K562 (cell line): ENCODE results near the gene AIF1. TPM values are rescaled to one million over a fixed set of nuclear protein-coding genes. Genes with fewer than 3 reads are reported as not detected.

Source experiments
- ATAC-seq: fragments of 200-7000 bp; cut with Tn5 transposase; 3 replicates; pipeline ENCODE4 v1.9.1; 2020; ENCODE audit warnings: moderate library complexity
- BruUV-seq: library from RNA; stranded (reverse); fragments of 400-500 nt; replicated peaks from 2 replicates; lab custom pipeline; 2021; lab: Mats Ljungman, UMichigan
- CTCF ChIA-PET: fragments of 300-600 bp; formaldehyde crosslinking; extraction: SDS; loops from one replicate; lab custom pipeline; 2021; ENCODE audit warnings: low intra/inter-chr PET ratio; lab: Yijun Ruan, JAX
- POLR2A ChIA-PET: fragments of 300-600, 350-650 bp; sonication (Branson Sonifier 250); formaldehyde crosslinking; extraction: SDS; loops from one replicate; lab custom pipeline; 2021; ENCODE audit warnings: antibody characterized with exemption, inconsistent platforms; lab: Yijun Ruan, JAX
- DNase-seq, 4 experiments: peaks; one replicate each; pipeline versions ENCODE4 v3.0.0 to v3.0.0-alpha.2; 2011 to 2018; ENCODE audit warnings: low spot score in 3 of 4, mixed read lengths in 3 of 4; ENCODE audit errors: extremely low read depth in 1 of 4
- FAIRE-seq: peaks from 2 replicates; lab custom pipeline; 2011; peaks lifted over from hg19 to GRCh38; lab: Jason Lieb, UNC
- H2AFZ ChIP-seq: 2 replicates; pipeline ENCODE4 v1.6.0; 2011; ENCODE audit warnings: low read depth, low read length, control low read depth, inconsistent platforms
- H3K27ac ChIP-seq: fragments of 200-600 bp; 3 replicates; pipeline ENCODE4 v1.8.0; 2011; ENCODE audit warnings: low read depth, mild to moderate bottlenecking, control low read depth, inconsistent platforms, low read length, moderate library complexity, mixed read lengths; ENCODE audit errors: extremely low read depth
- H3K27me3 ChIP-seq, 2 experiments: fragments of 300-600 bp in 1 of 2; 2 replicates in 1 of 2; 3 replicates in 1 of 2; pipeline versions ENCODE4 v1.6.0 to v1.8.0; 2011; ENCODE audit warnings: inconsistent platforms in 2 of 2, low read length in 2 of 2, mild to moderate bottlenecking in 1 of 2, mixed read lengths in 1 of 2, moderate library complexity in 1 of 2; ENCODE audit not compliant: control insufficient read depth in 2 of 2, insufficient read depth in 2 of 2
- H3K36me3 ChIP-seq: fragments of 300-600 bp; 3 replicates; pipeline ENCODE4 v1.8.0; 2011; ENCODE audit warnings: mild to moderate bottlenecking, low read length, inconsistent platforms; ENCODE audit not compliant: control insufficient read depth, insufficient read depth
- H3K4me1 ChIP-seq, 2 experiments: fragments of 200-600 bp in 1 of 2; replicated peaks in 1 of 2; 2 replicates in 1 of 2; 3 replicates in 1 of 2; pipeline versions ENCODE4 v1.5.1 to v1.8.0; 2011; ENCODE audit warnings: inconsistent platforms in 2 of 2, low read length in 2 of 2, mild to moderate bottlenecking in 1 of 2, mixed read lengths in 1 of 2, moderate library complexity in 1 of 2; ENCODE audit not compliant: control insufficient read depth in 2 of 2, insufficient read depth in 2 of 2
- H3K4me2 ChIP-seq: 2 replicates; pipeline ENCODE4 v1.6.1; 2011; ENCODE audit warnings: low read length, control low read depth, inconsistent platforms, mixed read lengths; ENCODE audit not compliant: insufficient read depth
- H3K4me3 ChIP-seq: fragments of 200-600 bp; sonication (generic), shearing (Covaris generic); 2 replicates; pipeline ENCODE4 v1.5.1; 2016; ENCODE audit warnings: control low read depth, inconsistent platforms
- H3K79me2 ChIP-seq: fragments of 200-600 bp; 3 replicates; pipeline ENCODE4 v1.8.0; 2011; ENCODE audit warnings: low read length, inconsistent platforms; ENCODE audit not compliant: control insufficient read depth, insufficient read depth
- H3K9ac ChIP-seq, 2 experiments: 2 replicates each; pipeline versions ENCODE4 v1.6.0 to v1.6.1; 2011; ENCODE audit warnings: low read depth in 2 of 2, low read length in 2 of 2, control low read depth in 1 of 2, inconsistent platforms in 1 of 2, mild to moderate bottlenecking in 1 of 2, mixed read lengths in 1 of 2; ENCODE audit not compliant: insufficient read depth in 1 of 2
- H3K9me1 ChIP-seq: one replicate; pipeline ENCODE4 v1.6.0; 2011; ENCODE audit warnings: inconsistent platforms, mild to moderate bottlenecking, low read length, moderate library complexity; ENCODE audit not compliant: control insufficient read depth, insufficient read depth
- H3K9me3 ChIP-seq: replicated peaks from 2 replicates; pipeline ENCODE4 v1.5.1; 2011; ENCODE audit warnings: low read depth, low read length, inconsistent platforms; ENCODE audit not compliant: control insufficient read depth, insufficient read depth
- H4K20me1 ChIP-seq: replicated peaks from 2 replicates; pipeline ENCODE4 v1.6.1; 2011; ENCODE audit warnings: low read length, inconsistent platforms, mixed read lengths; ENCODE audit not compliant: control insufficient read depth, insufficient read depth
- KLF16 ChIP-seq: IDR thresholded peaks from 2 replicates; pipeline ENCODE4 v1.6.1; 2016; ENCODE audit warnings: antibody characterized with exemption
- MYNN ChIP-seq, 2 experiments: sonication (generic); formaldehyde crosslinking in 1 of 2; IDR thresholded peaks; 2 replicates each; pipeline versions ENCODE4 v1.5.0 to v1.6.1; 2016 to 2020; ENCODE audit warnings: antibody characterized with exemption in 1 of 2, missing genetic modification reagents in 1 of 2
- POLR2A ChIP-seq: fragments of 450-650 bp; conservative IDR thresholded peaks from 2 replicates; pipeline ENCODE4 v1.6.1; 2016
- POLR2AphosphoS5 ChIP-seq: IDR thresholded peaks from 2 replicates; pipeline ENCODE4 v1.6.1; 2011; ENCODE audit warnings: mild to moderate bottlenecking, low read depth, low read length, moderate library complexity; ENCODE audit not compliant: control insufficient read depth, insufficient read depth
- POLR2G ChIP-seq: fragments of 200-400 bp; formaldehyde crosslinking; IDR thresholded peaks from 2 replicates; pipeline ENCODE4 v1.6.1; 2017; ENCODE audit warnings: low read depth, mild to moderate bottlenecking, antibody characterized with exemption, low read length, moderate library complexity
- RBFOX2 ChIP-seq: fragments of 200-400 bp; formaldehyde crosslinking; IDR thresholded peaks from 2 replicates; pipeline ENCODE4 v1.6.1; 2017; ENCODE audit warnings: low read depth, mild to moderate bottlenecking, low read length, moderate library complexity
- RBM22 ChIP-seq: fragments of 200-400 bp; formaldehyde crosslinking; IDR thresholded peaks from 2 replicates; pipeline ENCODE4 v1.6.1; 2018; ENCODE audit warnings: low read length, low read depth; ENCODE audit not compliant: poor library complexity, severe bottlenecking
- ZNF395 ChIP-seq: fragments of 200-800 bp; sonication (Bioruptor generic); IDR thresholded peaks from 2 replicates; pipeline ENCODE4 v1.6.1; 2017; ENCODE audit warnings: missing genetic modification characterization, missing compliant biosample characterization
- WGBS: fragments of 100-300 bp; shearing (Covaris generic); methylation state at CpG from one replicate; pipeline ENCODE4 v1.1.6; 2016; ENCODE audit warnings: low coverage, mixed read lengths; ENCODE audit not compliant: insufficient coverage; ENCODE audit errors: missing lambda C conversion rate; 5-methylcytosine and 5-hydroxymethylcytosine counted together
- in situ Hi-C: fragments of 300-500 bp; cut with MboI; formaldehyde crosslinking; loops from 4 replicates; pipeline ENCODE4 v1.15.0; 2018; ENCODE audit warnings: inconsistent platforms, mixed read lengths
- intact Hi-C: fragments of 100-400 bp; cut with micrococcal nuclease; formaldehyde crosslinking; loops from 2 replicates; pipeline ENCODE4 v1.14.2; 2022
- polyA plus RNA-seq, 8 experiments: library from polyadenylated mRNA; depleted of rRNA in 4 of 8; stranded (reverse) in 5 of 8; unstranded in 3 of 8; fragments of >200 nt; fragmentation: Nextera tagmentation in 2 of 8; fragmentation: Illumina TruSeq in 1 of 8; extraction: Ambion mirVana in 2 of 8; extraction: Trizol in 1 of 8; gene quantifications; 2 replicates each; pipeline versions ENCODE4 v1.2.1 to v1.2.3, GENCODE V29; 2011 to 2014; ENCODE audit warnings: inconsistent platforms in 1 of 8, missing spikeins in 1 of 8
- total RNA-seq, 7 experiments: library from RNA; depleted of rRNA in 6 of 7; stranded (reverse); fragments of >200 nt in 6 of 7; fragmentation: Illumina TruSeq in 2 of 7; extraction: Trizol in 2 of 7; gene quantifications; 2 replicates each; pipeline versions ENCODE4 v1.2.1 to v1.2.3, GENCODE V29; 2011 to 2021; ENCODE audit warnings: low replicate concordance in 1 of 7
- TF ChIP-seq, protein P1 (sequence below), 2 experiments: fragments of 450-650 bp; IDR thresholded peaks; 2 replicates each; pipeline ENCODE4 v1.6.1; 2016

AIF1 gene
- total and polyA plus RNA-seq, 9 of the 15 experiments (the other 6 are each of a cell fraction or from before 2014, with no cell fraction given), result 9.4 to 33.4 (median 19.4) TPM

GRCh38 chr6:31636698-31637596, 21.9 kb downstream of the AIF1 start:
- Histone ChIP-seq H3K9ac (no peak overlapping the region; a peak in 1 of 4 replicates), H3K4me2 (no peak overlapping the region), H4K20me1 (peaks cover 27% of the 10 kb centered on the region), H3K4me3 (no peak overlapping the region), H3K79me2 (no peaks in the 10 kb centered on the region; the same call in 2 of the 3 replicates), H2AFZ (no peak overlapping the region), H3K9me3 (no peaks in the 10 kb centered on the region), H3K27me3 (no peaks in the 10 kb centered on the region), H3K36me3 (peaks cover 98% of the 10 kb centered on the region), H3K9me1 (no peaks in the 10 kb centered on the region), H3K4me1 (peaks cover 3 to 21% of the 10 kb centered on the region in 2 experiments; a peak in 4 of 5 replicates), H3K27ac (peak overlapping the region; percentile 45; the same call in 1 of the 3 replicates)
- no peak for TF ChIP-seq ZNF395
- TF ChIP-seq RBM22, result peak; percentile 68
- TF ChIP-seq POLR2G, result peak; percentile 56
- 0 out of 2 replicates have a peak, but pooled peaks have one; percentile 18 for TF ChIP-seq POLR2AphosphoS5
- TF ChIP-seq, protein P1, sequence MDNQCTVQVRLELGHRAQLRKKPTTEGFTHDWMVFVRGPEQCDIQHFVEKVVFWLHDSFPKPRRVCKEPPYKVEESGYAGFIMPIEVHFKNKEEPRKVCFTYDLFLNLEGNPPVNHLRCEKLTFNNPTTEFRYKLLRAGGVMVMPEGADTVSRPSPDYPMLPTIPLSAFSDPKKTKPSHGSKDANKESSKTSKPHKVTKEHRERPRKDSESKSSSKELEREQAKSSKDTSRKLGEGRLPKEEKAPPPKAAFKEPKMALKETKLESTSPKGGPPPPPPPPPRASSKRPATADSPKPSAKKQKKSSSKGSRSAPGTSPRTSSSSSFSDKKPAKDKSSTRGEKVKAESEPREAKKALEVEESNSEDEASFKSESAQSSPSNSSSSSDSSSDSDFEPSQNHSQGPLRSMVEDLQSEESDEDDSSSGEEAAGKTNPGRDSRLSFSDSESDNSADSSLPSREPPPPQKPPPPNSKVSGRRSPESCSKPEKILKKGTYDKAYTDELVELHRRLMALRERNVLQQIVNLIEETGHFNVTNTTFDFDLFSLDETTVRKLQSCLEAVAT (IDR thresholded peaks at IDR 0.05), result 0 out of 4 replicates have a peak, but pooled peaks of 1 of the 2 experiments have one; percentile 14
- TF ChIP-seq KLF16, result no peak
- peak; percentile 63 for TF ChIP-seq RBFOX2
- TF ChIP-seq MYNN (IDR thresholded peaks at IDR 0.05), result peak; percentile 34; the same call in 1 of the 2 replicates
- no peak for TF ChIP-seq MYNN (CRISPR knock-in tag; IDR thresholded peaks at IDR 0.05)
- 0 out of 2 replicates have a peak, but pooled peaks have one; percentile 34 for TF ChIP-seq POLR2A
- FAIRE-seq, result no peak
- BruUV-seq, result TSS peak; percentile 34
- WGBS, result 79% methylated on average over 26 of the region's 27 CpGs
- intact Hi-C loops, result no loop called here
- CTCF ChIA-PET, result no interaction called here
- ATAC-seq, result peak; percentile 15
- no peak for DNase-seq
- POLR2A ChIA-PET, result interaction anchor here (0.7 to 14.8 kb wide), 10 partner anchors 8 to 199 kb away, joined by 3 to 274 read pairs (median 4); partner anchors contain the start of genes ABHD16A, APOM, BAG6 and GPANK1
- in situ Hi-C loops, result no loop called here
